Endothelial cell of umbilical vein (primary cell): ENCODE data around the gene C16orf90.

Source experiments
- EZH2 ChIP-seq: IDR thresholded peaks from 2 replicates; pipeline ENCODE4 v1.6.1; 2012; ENCODE audit warnings: borderline replicate concordance, low read depth, mild to moderate bottlenecking, moderate library complexity, low read length, inconsistent platforms; ENCODE audit not compliant: severe bottlenecking
- TF ChIP-seq, protein P1 (sequence below), 2 donors: IDR thresholded peaks; 1 replicate in 1 of 2; 2 replicates in 1 of 2; pipeline ENCODE4 v1.5.1; 2011; ENCODE audit warnings: low read length in 2 of 2, mild to moderate bottlenecking in 2 of 2, moderate library complexity in 2 of 2, control low read depth in 1 of 2, inconsistent platforms in 1 of 2, low read depth in 1 of 2; ENCODE audit not compliant: insufficient read depth in 1 of 2; ENCODE audit errors: extremely low read depth in 1 of 2

DNA sequence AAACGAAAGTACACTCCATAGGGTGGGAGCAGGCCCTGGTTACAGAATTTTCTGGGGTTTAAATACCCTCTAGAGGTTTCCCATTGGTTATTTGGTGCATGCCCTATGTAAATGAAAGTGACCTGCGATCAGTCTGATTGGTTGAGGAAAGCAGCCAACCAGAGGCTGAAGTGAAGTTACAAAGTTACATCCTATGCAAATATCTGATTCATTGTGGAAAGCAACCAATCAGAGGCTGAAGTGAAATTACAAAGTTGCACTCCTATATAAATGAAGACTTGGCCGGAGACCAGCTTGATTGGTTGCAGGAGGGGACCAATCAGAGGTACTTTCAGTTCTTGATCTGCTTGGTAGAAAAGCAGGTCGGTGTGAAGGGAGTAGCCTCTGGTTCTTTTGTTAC, 27.4 kb downstream of the C16orf90 start:
- TF ChIP-seq, protein P1, sequence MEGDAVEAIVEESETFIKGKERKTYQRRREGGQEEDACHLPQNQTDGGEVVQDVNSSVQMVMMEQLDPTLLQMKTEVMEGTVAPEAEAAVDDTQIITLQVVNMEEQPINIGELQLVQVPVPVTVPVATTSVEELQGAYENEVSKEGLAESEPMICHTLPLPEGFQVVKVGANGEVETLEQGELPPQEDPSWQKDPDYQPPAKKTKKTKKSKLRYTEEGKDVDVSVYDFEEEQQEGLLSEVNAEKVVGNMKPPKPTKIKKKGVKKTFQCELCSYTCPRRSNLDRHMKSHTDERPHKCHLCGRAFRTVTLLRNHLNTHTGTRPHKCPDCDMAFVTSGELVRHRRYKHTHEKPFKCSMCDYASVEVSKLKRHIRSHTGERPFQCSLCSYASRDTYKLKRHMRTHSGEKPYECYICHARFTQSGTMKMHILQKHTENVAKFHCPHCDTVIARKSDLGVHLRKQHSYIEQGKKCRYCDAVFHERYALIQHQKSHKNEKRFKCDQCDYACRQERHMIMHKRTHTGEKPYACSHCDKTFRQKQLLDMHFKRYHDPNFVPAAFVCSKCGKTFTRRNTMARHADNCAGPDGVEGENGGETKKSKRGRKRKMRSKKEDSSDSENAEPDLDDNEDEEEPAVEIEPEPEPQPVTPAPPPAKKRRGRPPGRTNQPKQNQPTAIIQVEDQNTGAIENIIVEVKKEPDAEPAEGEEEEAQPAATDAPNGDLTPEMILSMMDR (IDR thresholded peaks at IDR 0.05; ENCODE audit: extremely low read depth in 1 of 2, insufficient read depth in 1 of 2, low read depth in 1 of 2, low read length in 2 of 2): no peak
- TF ChIP-seq EZH2: no peak
